Small intestine (tissue), 7 donors: ENCODE data around the gene UMODL1. TPM values are rescaled to one million over a fixed set of nuclear protein-coding genes. Genes with fewer than 3 reads are reported as not detected.

ENCODE experiments used
- DNase-seq, 2 donors: peaks; one replicate each; pipeline versions ENCODE4 v3.0.0 to v3.0.0-alpha.2; 2013
- FAIRE-seq: peaks from 2 replicates; lab custom pipeline; 2012; peaks lifted over from hg19 to GRCh38; lab: Jason Lieb, UNC
- H3K27ac ChIP-seq, 3 donors: one replicate each; pipeline ENCODE4 v1.5.1; 2013; ENCODE audit warnings: low read length in 2 of 3, mild to moderate bottlenecking in 2 of 3, control low read depth in 1 of 3, inconsistent platforms in 1 of 3, low read depth in 1 of 3, moderate library complexity in 1 of 3
- H3K27me3 ChIP-seq, 3 donors: one replicate each; pipeline ENCODE4 v1.6.1; 2013; ENCODE audit warnings: low read length in 3 of 3, inconsistent platforms in 1 of 3; ENCODE audit not compliant: control insufficient read depth in 3 of 3, insufficient read depth in 3 of 3
- H3K36me3 ChIP-seq, 3 donors: one replicate each; pipeline ENCODE4 v1.6.1; 2013; ENCODE audit warnings: low read length in 3 of 3, inconsistent platforms in 1 of 3, low read depth in 1 of 3, mild to moderate bottlenecking in 1 of 3, moderate library complexity in 1 of 3; ENCODE audit not compliant: control insufficient read depth in 3 of 3, insufficient read depth in 2 of 3
- H3K4me1 ChIP-seq, 3 donors: one replicate each; pipeline ENCODE4 v1.6.1; 2013; ENCODE audit warnings: low read length in 2 of 3, inconsistent platforms in 1 of 3, low read depth in 1 of 3, mild to moderate bottlenecking in 1 of 3, moderate library complexity in 1 of 3; ENCODE audit not compliant: control insufficient read depth in 3 of 3, insufficient read depth in 2 of 3
- H3K4me3 ChIP-seq, 3 donors: one replicate each; pipeline ENCODE4 v1.5.1; 2013; ENCODE audit warnings: low read length in 3 of 3, control low read depth in 1 of 3, inconsistent platforms in 1 of 3, low read depth in 1 of 3, mild to moderate bottlenecking in 1 of 3, moderate library complexity in 1 of 3
- H3K9me3 ChIP-seq, 2 donors: one replicate each; pipeline ENCODE4 v1.6.1; 2013; ENCODE audit warnings: low read depth in 1 of 2, low read length in 1 of 2; ENCODE audit not compliant: control insufficient read depth in 2 of 2, insufficient read depth in 1 of 2
- WGBS, 3 donors: extraction: QIAGEN DNeasy Blood & Tissue Kit; methylation state at CpG; one replicate each; pipeline ENCODE4 v1.1.7; 2013; 5-methylcytosine and 5-hydroxymethylcytosine counted together
- polyA plus RNA-seq, 4 donors: library from polyadenylated mRNA; stranded (reverse) in 3 of 4; unstranded in 1 of 4; fragments of 200-250 nt in 3 of 4; fragments of 120-200 nt in 1 of 4; gene quantifications; one replicate each; pipeline versions ENCODE4 v1.2.1 to v1.2.3, GENCODE V29; 2013
- donor health status: healthy with polysubstance abuse.
- donor health status: control.
- donor health status: control.
- donor health status: Bipolar disorder and iron deficiency.
- donor health status: healthy.

UMODL1 gene
- polyA plus RNA-seq, 4 donors, result 0.43 to 0.67 (median 0.44) TPM; not detected in 1

GRCh38 chr21:42027085-42027821, 43.9 kb upstream of the UMODL1 start:
- Histone ChIP-seq H3K4me1 (peaks cover 0 to 6% (median 0%) of the 10 kb centered on the region in 3 donors), H3K4me3 (no peak overlapping the region), H3K9me3 (no peaks in the 10 kb centered on the region), H3K27me3 (no peaks in the 10 kb centered on the region), H3K36me3 (no peaks in the 10 kb centered on the region), H3K27ac (no peak overlapping the region)
- WGBS, 3 donors, result 87 to 89% (median 88%) methylated on average over 6 of the region's 6 CpGs
- DNase-seq, result no peak
- FAIRE-seq, result no peak

- FAIRE-seq, result no peak
- no peak overlapping the region for H3K4me3 ChIP-seq
- H3K4me1 ChIP-seq, result peaks cover 0 to 6% (median 0%) of the 10 kb centered on the region in 3 donors
- DNase-seq, result no peak
- no peak overlapping the region for H3K27ac ChIP-seq
- H3K36me3 ChIP-seq, result no peaks in the 10 kb centered on the region
- no peaks in the 10 kb centered on the region for H3K9me3 ChIP-seq
- H3K27me3 ChIP-seq, result no peaks in the 10 kb centered on the region
- WGBS, 3 donors, result 83 to 89% (median 87%) methylated on average over 26 of the region's 26 CpGs
Measured at GRCh38 chr21:42027822-42028765, 43.0 kb upstream of the UMODL1 start.

- H3K27ac ChIP-seq, result no peak overlapping the region
- H3K4me3 ChIP-seq, result no peak overlapping the region
- no peaks in the 10 kb centered on the region for H3K27me3 ChIP-seq
- H3K4me1 ChIP-seq, result peaks cover 0 to 6% (median 0%) of the 10 kb centered on the region in 3 donors
- 42 to 67% (median 48%) methylated on average over 9 of the region's 9 CpGs for WGBS, 3 donors
- FAIRE-seq (no peak), DNase-seq (peak; percentile 40 to 51)
- no peaks in the 10 kb centered on the region for H3K36me3 ChIP-seq
- H3K9me3 ChIP-seq, result no peaks in the 10 kb centered on the region
Measured at GRCh38 chr21:42028766-42029425, 42.2 kb upstream of the UMODL1 start.

GRCh38 chr21:42030311-42030710, 40.8 kb upstream of the UMODL1 start:
- no peak overlapping the region for H3K4me3 ChIP-seq
- DNase-seq, result no peak
- FAIRE-seq, result no peak
- 85 to 92% (median 92%) methylated on average over 4 of the region's 4 CpGs for WGBS, 3 donors
- H3K27me3 ChIP-seq, result no peaks in the 10 kb centered on the region
- no peak overlapping the region for H3K27ac ChIP-seq
- no peaks in the 10 kb centered on the region for H3K9me3 ChIP-seq
- H3K4me1 ChIP-seq, result peaks cover 0 to 6% (median 0%) of the 10 kb centered on the region in 3 donors
- H3K36me3 ChIP-seq, result no peaks in the 10 kb centered on the region

- H3K27ac ChIP-seq, result no peak overlapping the region
- H3K9me3 ChIP-seq, result no peaks in the 10 kb centered on the region
- H3K27me3 ChIP-seq, result no peaks in the 10 kb centered on the region
- H3K4me3 ChIP-seq, result no peak overlapping the region
- DNase-seq (no peak), FAIRE-seq (no peak)
- 86 to 87% (median 86%) methylated on average over 9 of the region's 9 CpGs for WGBS, 3 donors
- H3K4me1 ChIP-seq, result peaks cover 0 to 6% (median 0%) of the 10 kb centered on the region in 3 donors
- H3K36me3 ChIP-seq, result no peaks in the 10 kb centered on the region
Measured at GRCh38 chr21:42031241-42031640, 39.9 kb upstream of the UMODL1 start.

- Histone ChIP-seq H3K4me1 (peaks cover 0 to 6% (median 0%) of the 10 kb centered on the region in 3 donors), H3K4me3 (no peak overlapping the region), H3K9me3 (no peaks in the 10 kb centered on the region), H3K27ac (no peak overlapping the region), H3K27me3 (no peaks in the 10 kb centered on the region), H3K36me3 (no peaks in the 10 kb centered on the region)
- FAIRE-seq, result no peak
- 69 to 90% (median 77%) methylated on average over 4 of the region's 4 CpGs for WGBS, 3 donors
- no peak for DNase-seq
Measured at GRCh38 chr21:42031816-42032215, 39.3 kb upstream of the UMODL1 start.

- no peak for FAIRE-seq
- WGBS, 3 donors, result 80 to 91% (median 86%) methylated on average over 2 of the region's 2 CpGs
- DNase-seq, result no peak
Measured at GRCh38 chr21:42032266-42032665, 38.9 kb upstream of the UMODL1 start.

GRCh38 chr21:42032968-42033367, 38.1 kb upstream of the UMODL1 start:
- H3K4me3 ChIP-seq, result no peak overlapping the region
- 76 to 87% (median 78%) methylated on average over 3 of the region's 3 CpGs for WGBS, 3 donors
- H3K4me1 ChIP-seq, result peaks cover 0 to 10% (median 0%) of the 10 kb centered on the region in 3 donors
- DNase-seq (no peak), FAIRE-seq (no peak)
- no peaks in the 10 kb centered on the region for H3K27me3 ChIP-seq
- H3K36me3 ChIP-seq, result no peaks in the 10 kb centered on the region
- no peaks in the 10 kb centered on the region for H3K9me3 ChIP-seq
- H3K27ac ChIP-seq, result no peak overlapping the region

More at GRCh38 chr21:42032266-42032665, 38.9 kb upstream of the UMODL1 start:
- H3K9me3 ChIP-seq, result no peaks in the 10 kb centered on the region
- H3K36me3 ChIP-seq, result no peaks in the 10 kb centered on the region
- no peak overlapping the region for H3K4me3 ChIP-seq
- H3K27me3 ChIP-seq, result no peaks in the 10 kb centered on the region
- H3K4me1 ChIP-seq, result peaks cover 0 to 6% (median 0%) of the 10 kb centered on the region in 3 donors
- H3K27ac ChIP-seq, result no peak overlapping the region
